T-helper 1 cell treated with Interleukin-12 subunit alpha and Interleukin-12 subunit beta and Interleukin-4 antibody, amounts not matched to agents 30 ng/mL and 1 ng/mL, for 36 hours (primary cell): ENCODE results near the gene DNAH9. TPM values are rescaled to one million over a fixed set of nuclear protein-coding genes. Genes with fewer than 3 reads are reported as not detected.
"Not testable (repeated sequence)": the region's sequence is repeated elsewhere in the genome, so short reads cannot be mapped to it uniquely, and the experiment has no call there.

Experiments
- intact Hi-C: fragments of 100-400 bp; cut with micrococcal nuclease; formaldehyde crosslinking; loops from one replicate; pipeline ENCODE4 v1.15.1; 2024
- total RNA-seq: library from RNA; stranded (reverse); gene quantifications from 2 replicates; pipeline ENCODE4 v1.2.3, GENCODE V29; 2022

DNAH9 gene
- total RNA-seq, 1 donor from 2014 or later, result not detected

- intact Hi-C loops, result no loop called here
Observed at GRCh38 chr17:11899537-11899942, 301.3 kb downstream of the DNAH9 start.

GRCh38 chr17:11900041-11900476 lies 301.8 kb downstream of the DNAH9 start:
- intact Hi-C loops, result no loop called here

GRCh38 chr17:11900655-11901054 lies 302.4 kb downstream of the DNAH9 start:
- intact Hi-C loops, result no loop called here

- intact Hi-C loops, result no loop called here
Observed at GRCh38 chr17:11901931-11902330, 303.7 kb downstream of the DNAH9 start.

- intact Hi-C loops, result no loop called here
Observed at GRCh38 chr17:11908711-11909146, 310.5 kb downstream of the DNAH9 start.

- intact Hi-C loops, result no loop called here
Observed at GRCh38 chr17:11909348-11909747, 311.1 kb downstream of the DNAH9 start.

GRCh38 chr17:11916091-11916490 lies 317.8 kb downstream of the DNAH9 start:
- intact Hi-C loops, result no loop called here

GRCh38 chr17:11917415-11917814 lies 319.1 kb downstream of the DNAH9 start:
- intact Hi-C loops, result no loop called here

- intact Hi-C loops, result no loop called here
Observed at GRCh38 chr17:11921296-11921695, 323.0 kb downstream of the DNAH9 start.

GRCh38 chr17:11922638-11923037 lies 324.4 kb downstream of the DNAH9 start:
- intact Hi-C loops, result no loop called here

GRCh38 chr17:11924076-11924475 lies 325.8 kb downstream of the DNAH9 start:
- intact Hi-C loops, result no loop called here

GRCh38 chr17:11925262-11926021 lies 327.2 kb downstream of the DNAH9 start:
- intact Hi-C loops, result no loop called here

GRCh38 chr17:11928436-11928835 lies 330.2 kb downstream of the DNAH9 start:
- intact Hi-C loops, result no loop called here

GRCh38 chr17:11932337-11932898 lies 334.1 kb downstream of the DNAH9 start:
- intact Hi-C loops, result no loop called here

GRCh38 chr17:11935734-11936406 lies 337.6 kb downstream of the DNAH9 start:
- intact Hi-C loops, result no loop called here

GRCh38 chr17:11940904-11941303 lies 342.6 kb downstream of the DNAH9 start:
- intact Hi-C loops, result no loop called here

- intact Hi-C loops, result not testable (repeated sequence)
Observed at GRCh38 chr17:11943086-11943485, 344.8 kb downstream of the DNAH9 start.

- intact Hi-C loops, result no loop called here
Observed at GRCh38 chr17:11943759-11944347, 345.6 kb downstream of the DNAH9 start.

GRCh38 chr17:11944587-11944986 lies 346.3 kb downstream of the DNAH9 start:
- intact Hi-C loops, result no loop called here

- intact Hi-C loops, result no loop called here
Observed at GRCh38 chr17:11948789-11949188, 350.5 kb downstream of the DNAH9 start.

- intact Hi-C loops, result not testable (repeated sequence)
Observed at GRCh38 chr17:11949571-11949970, 351.3 kb downstream of the DNAH9 start.
